Dermis blood vessel endothelial cell (primary cell): ENCODE measurements around the gene HLA-A. TPM values are rescaled to one million over a fixed set of nuclear protein-coding genes. Genes with fewer than 3 reads are reported as not detected.
"Not testable (repeated sequence)": the region's sequence is repeated elsewhere in the genome, so short reads cannot be mapped to it uniquely, and the experiment has no call there.

Experiments used
- DNase-seq: peaks from one replicate; pipeline ENCODE4 v3.0.0; 2010
- total RNA-seq: library from RNA; depleted of rRNA; stranded (reverse); fragments of >200 nt; gene quantifications from 2 replicates; pipeline ENCODE4 v1.2.3, GENCODE V29; 2014

Gene HLA-A
- 595 and 927 TPM in 2 replicates for total RNA-seq

GRCh38 chr6:29942275-29943052 lies at the start of gene HLA-A:
Gene HLA-A, plus strand, starts transcription at chr6:29942532. Its CDS starts 22 bp downstream, at chr6:29942554.
- peak; percentile 97 for DNase-seq

GRCh38 chr6:29892696-29893095 lies 49.6 kb upstream of the HLA-A start:
- no peak for DNase-seq

GRCh38 chr6:29899281-29899680 lies 43.1 kb upstream of the HLA-A start:
- no peak for DNase-seq

- no peak for DNase-seq
These were observed 37.0 kb upstream of the HLA-A start for GRCh38 chr6:29905286-29905685.

- DNase-seq: no peak
These were observed 34.5 kb upstream of the HLA-A start for GRCh38 chr6:29907637-29908340.

- no peak for DNase-seq
These were observed 34.0 kb upstream of the HLA-A start for GRCh38 chr6:29908341-29908662.

GRCh38 chr6:29908710-29909109 lies 33.6 kb upstream of the HLA-A start:
- no peak for DNase-seq

- DNase-seq: no peak
These were observed 32.3 kb upstream of the HLA-A start for GRCh38 chr6:29909985-29910384.

- no peak for DNase-seq
These were observed 29.5 kb upstream of the HLA-A start for GRCh38 chr6:29912840-29913239.

- DNase-seq: no peak
These were observed 25.6 kb upstream of the HLA-A start for GRCh38 chr6:29916741-29917140.

- no peak for DNase-seq
These were observed 24.5 kb upstream of the HLA-A start for GRCh38 chr6:29917857-29918256.

- DNase-seq: no peak
These were observed 22.6 kb upstream of the HLA-A start for GRCh38 chr6:29919506-29920445.

GRCh38 chr6:29924287-29924686 lies 18.0 kb upstream of the HLA-A start:
- no peak for DNase-seq

- DNase-seq: no peak
These were observed 17.6 kb upstream of the HLA-A start for GRCh38 chr6:29924731-29925130.

GRCh38 chr6:29925321-29925720 lies 17.0 kb upstream of the HLA-A start:
- DNase-seq: no peak

GRCh38 chr6:29925727-29926412 lies 16.5 kb upstream of the HLA-A start:
- DNase-seq: peak; percentile 16

- peak; percentile 49 for DNase-seq
These were observed 15.7 kb upstream of the HLA-A start for GRCh38 chr6:29926413-29927274.

GRCh38 chr6:29927275-29927569 lies 15.1 kb upstream of the HLA-A start:
- DNase-seq: no peak

- no peak for DNase-seq
These were observed 14.4 kb upstream of the HLA-A start for GRCh38 chr6:29927841-29928388.

GRCh38 chr6:29930047-29930446 lies 12.3 kb upstream of the HLA-A start:
- DNase-seq: not testable (repeated sequence)

- DNase-seq: no peak
These were observed 8.4 kb upstream of the HLA-A start for GRCh38 chr6:29933955-29934354.
